PFSK-1 (cell line): ENCODE data around the gene MCOLN1.

ENCODE experiments used
- FOXP2 ChIP-seq: optimal IDR thresholded peaks from 2 replicates; pipeline ENCODE3; 2011; ENCODE audit warnings: borderline replicate concordance, control low read depth, inconsistent platforms; ENCODE audit not compliant: insufficient read depth; ENCODE audit errors: extremely low read length, extremely low read depth
- POLR2AphosphoS5 ChIP-seq: IDR thresholded peaks from 2 replicates; pipeline ENCODE4 v1.6.1; 2012; ENCODE audit warnings: low read depth, mild to moderate bottlenecking, control low read depth, low read length, moderate library complexity
- SIN3A ChIP-seq: IDR thresholded peaks from 2 replicates; pipeline ENCODE4 v1.6.1; 2012; ENCODE audit warnings: mild to moderate bottlenecking, low read length, moderate library complexity, borderline replicate concordance; ENCODE audit not compliant: insufficient read depth
- TAF1 ChIP-seq: IDR thresholded peaks from 2 replicates; pipeline ENCODE4 v1.6.1; 2012; ENCODE audit warnings: low read length, control low read depth, borderline replicate concordance; ENCODE audit not compliant: insufficient read depth
- TF ChIP-seq, protein P1 (sequence below), 2 experiments: IDR thresholded peaks; 2 replicates each; pipeline versions ENCODE4 v1.6.1 to v1.8.0; 2011 to 2012; ENCODE audit warnings: low read depth in 2 of 2, low read length in 2 of 2, control low read depth in 1 of 2, inconsistent platforms in 1 of 2, mild to moderate bottlenecking in 1 of 2, moderate library complexity in 1 of 2; ENCODE audit not compliant: insufficient read depth in 1 of 2

The MCOLN1 gene

DNA sequence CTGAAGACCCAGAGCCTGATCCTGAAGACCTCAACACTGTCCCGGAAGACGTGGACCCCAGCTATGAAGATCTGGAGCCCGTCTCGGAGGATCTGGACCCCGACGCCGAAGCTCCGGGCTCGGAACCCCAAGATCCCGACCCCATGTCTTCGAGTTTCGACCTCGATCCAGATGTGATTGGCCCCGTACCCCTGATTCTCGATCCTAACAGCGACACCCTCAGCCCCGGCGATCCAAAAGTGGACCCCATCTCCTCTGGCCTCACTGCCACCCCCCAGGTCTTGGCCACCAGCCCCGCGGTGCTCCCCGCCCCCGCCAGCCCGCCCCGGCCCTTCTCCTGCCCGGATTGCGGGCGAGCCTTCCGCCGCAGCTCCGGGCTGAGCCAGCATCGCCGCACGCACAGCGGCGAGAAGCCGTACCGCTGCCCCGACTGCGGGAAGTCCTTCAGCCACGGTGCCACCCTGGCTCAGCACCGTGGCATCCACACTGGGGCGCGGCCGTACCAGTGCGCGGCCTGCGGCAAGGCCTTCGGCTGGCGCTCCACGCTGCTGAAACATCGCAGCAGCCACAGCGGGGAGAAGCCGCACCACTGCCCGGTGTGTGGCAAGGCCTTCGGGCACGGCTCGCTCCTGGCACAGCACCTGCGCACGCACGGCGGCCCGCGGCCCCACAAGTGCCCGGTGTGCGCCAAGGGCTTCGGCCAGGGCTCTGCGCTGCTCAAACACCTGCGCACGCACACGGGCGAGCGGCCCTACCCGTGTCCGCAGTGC lies 2.9 kb upstream of the MCOLN1 start:
- no peak for TF ChIP-seq POLR2AphosphoS5
- TF ChIP-seq TAF1, result no peak
- TF ChIP-seq, protein P1, sequence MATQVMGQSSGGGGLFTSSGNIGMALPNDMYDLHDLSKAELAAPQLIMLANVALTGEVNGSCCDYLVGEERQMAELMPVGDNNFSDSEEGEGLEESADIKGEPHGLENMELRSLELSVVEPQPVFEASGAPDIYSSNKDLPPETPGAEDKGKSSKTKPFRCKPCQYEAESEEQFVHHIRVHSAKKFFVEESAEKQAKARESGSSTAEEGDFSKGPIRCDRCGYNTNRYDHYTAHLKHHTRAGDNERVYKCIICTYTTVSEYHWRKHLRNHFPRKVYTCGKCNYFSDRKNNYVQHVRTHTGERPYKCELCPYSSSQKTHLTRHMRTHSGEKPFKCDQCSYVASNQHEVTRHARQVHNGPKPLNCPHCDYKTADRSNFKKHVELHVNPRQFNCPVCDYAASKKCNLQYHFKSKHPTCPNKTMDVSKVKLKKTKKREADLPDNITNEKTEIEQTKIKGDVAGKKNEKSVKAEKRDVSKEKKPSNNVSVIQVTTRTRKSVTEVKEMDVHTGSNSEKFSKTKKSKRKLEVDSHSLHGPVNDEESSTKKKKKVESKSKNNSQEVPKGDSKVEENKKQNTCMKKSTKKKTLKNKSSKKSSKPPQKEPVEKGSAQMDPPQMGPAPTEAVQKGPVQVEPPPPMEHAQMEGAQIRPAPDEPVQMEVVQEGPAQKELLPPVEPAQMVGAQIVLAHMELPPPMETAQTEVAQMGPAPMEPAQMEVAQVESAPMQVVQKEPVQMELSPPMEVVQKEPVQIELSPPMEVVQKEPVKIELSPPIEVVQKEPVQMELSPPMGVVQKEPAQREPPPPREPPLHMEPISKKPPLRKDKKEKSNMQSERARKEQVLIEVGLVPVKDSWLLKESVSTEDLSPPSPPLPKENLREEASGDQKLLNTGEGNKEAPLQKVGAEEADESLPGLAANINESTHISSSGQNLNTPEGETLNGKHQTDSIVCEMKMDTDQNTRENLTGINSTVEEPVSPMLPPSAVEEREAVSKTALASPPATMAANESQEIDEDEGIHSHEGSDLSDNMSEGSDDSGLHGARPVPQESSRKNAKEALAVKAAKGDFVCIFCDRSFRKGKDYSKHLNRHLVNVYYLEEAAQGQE (IDR thresholded peaks at IDR 0.05; ENCODE audit: insufficient read depth in 1 of 2, low read depth in 2 of 2, low read length in 2 of 2), result no peak
- TF ChIP-seq FOXP2, result no peak
- no peak for TF ChIP-seq SIN3A

DNA sequence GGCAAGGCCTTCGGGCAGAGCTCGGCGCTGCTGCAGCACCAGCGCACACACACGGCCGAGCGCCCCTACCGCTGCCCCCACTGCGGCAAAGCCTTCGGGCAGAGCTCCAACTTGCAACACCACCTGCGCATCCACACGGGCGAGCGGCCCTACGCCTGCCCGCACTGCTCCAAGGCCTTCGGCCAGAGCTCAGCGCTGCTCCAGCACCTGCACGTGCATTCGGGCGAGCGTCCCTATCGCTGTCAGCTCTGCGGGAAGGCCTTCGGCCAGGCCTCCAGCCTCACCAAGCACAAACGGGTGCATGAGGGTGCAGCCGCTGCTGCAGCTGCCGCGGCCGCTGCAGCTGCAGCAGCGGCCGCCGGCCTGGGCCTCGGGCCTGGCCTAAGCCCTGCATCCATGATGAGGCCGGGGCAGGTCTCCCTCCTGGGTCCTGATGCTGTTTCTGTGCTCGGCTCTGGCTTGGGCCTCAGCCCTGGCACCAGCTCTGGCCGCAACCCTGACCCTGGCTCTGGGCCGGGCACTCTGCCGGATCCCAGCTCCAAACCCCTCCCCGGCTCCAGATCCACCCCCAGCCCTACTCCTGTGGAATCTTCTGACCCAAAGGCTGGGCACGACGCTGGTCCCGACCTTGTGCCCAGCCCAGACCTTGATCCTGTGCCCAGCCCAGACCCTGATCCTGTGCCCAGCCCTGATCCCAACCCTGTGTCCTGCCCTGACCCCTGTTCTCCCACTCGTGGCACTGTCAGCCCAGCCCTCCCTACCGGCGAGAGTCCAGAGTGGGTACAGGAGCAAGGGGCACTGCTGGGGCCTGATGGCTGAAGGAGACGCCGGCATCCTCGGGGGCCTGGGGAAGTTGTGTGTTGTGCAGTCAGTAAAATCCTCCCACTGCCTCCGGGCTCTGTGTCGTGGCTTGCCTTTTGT lies 2.0 kb upstream of the MCOLN1 start:
- TF ChIP-seq FOXP2, result no peak
- no peak for TF ChIP-seq SIN3A
- no peak for TF ChIP-seq TAF1
- TF ChIP-seq, protein P1 (IDR thresholded peaks at IDR 0.05; ENCODE audit: insufficient read depth in 1 of 2, low read depth in 2 of 2, low read length in 2 of 2), result no peak
- TF ChIP-seq POLR2AphosphoS5, result no peak

DNA sequence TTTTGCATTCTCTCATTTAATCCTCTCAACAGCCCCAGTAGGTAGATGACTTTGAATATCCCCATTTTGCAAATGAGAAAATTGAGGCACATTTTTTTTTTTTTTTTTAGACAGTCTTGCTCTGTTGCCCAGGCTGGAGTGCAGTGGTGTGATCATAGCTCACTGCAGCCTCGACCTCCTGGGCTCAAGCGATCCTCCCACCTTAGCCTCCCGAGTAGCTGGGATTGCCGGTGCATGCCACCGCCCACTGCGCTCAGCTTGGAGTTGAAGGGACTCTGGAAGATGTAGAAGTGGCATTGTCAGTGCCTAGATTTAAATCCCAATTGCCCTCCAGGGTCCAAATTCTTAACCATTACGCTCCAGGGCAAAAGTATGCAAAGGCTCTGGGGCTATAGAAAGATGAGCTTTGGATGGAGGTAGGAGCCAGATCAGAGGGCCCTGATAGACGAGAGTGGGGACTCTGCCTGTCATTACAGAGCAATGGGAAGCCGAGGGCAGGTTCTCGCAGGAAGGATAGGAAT lies 813 bp upstream of the MCOLN1 start:
- TF ChIP-seq POLR2AphosphoS5, result no peak
- TF ChIP-seq TAF1, result no peak
- no peak for TF ChIP-seq SIN3A
- no peak for TF ChIP-seq FOXP2
- TF ChIP-seq, protein P1 (IDR thresholded peaks at IDR 0.05; ENCODE audit: insufficient read depth in 1 of 2, low read depth in 2 of 2, low read length in 2 of 2), result no peak

DNA sequence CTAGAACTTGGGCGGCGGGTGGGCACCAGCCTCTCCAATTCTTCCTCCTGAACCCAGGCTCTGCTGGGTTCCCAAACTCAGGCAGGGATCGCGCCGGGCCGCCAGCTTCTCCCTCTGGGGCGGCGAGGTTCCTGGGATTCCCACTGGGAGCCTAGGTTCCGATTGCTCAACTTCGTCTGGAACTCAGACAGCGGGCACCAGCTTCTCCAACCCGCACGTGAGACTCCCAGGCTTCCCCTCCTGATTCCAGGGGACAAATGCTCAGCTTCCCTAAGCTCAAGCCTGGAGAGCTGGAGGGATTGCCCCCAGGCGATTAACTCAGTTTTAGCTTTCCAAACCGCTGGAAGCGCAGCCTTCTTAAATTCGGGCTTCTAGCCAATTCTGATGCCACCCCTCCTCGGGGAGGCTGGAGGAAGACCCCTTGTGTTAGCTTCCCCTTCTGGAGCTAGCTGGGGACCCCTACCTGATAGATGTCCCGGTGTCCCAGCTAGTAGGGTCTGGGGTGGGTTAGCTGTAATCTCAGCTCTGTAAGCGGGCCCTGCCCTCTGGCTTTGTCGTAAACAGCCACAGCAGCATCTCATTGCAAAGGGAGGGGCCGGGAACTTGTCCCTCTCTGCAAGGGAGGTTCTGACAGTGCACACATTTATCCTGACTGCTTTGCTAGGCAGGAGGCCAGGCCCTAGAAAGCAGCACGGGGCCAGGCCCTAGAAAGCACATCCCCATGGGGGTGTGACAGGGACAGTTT lies 671 bp downstream of the MCOLN1 start:
- TF ChIP-seq POLR2AphosphoS5, result no peak
- TF ChIP-seq FOXP2, result no peak
- TF ChIP-seq SIN3A, result no peak
- no peak for TF ChIP-seq TAF1
- TF ChIP-seq, protein P1 (IDR thresholded peaks at IDR 0.05; ENCODE audit: insufficient read depth in 1 of 2, low read depth in 2 of 2, low read length in 2 of 2), result no peak
